Natural killer cell (primary cell): ENCODE results near the gene CRIM1. TPM values are rescaled to one million over a fixed set of nuclear protein-coding genes. Genes with fewer than 3 reads are reported as not detected.

Experiments used
- ATAC-seq, 3 donors: fragments of 150-1000 bp in 2 of 3; fragments of 200-7000 bp in 1 of 3; cut with Tn5 transposase; 1 replicate in 1 of 3; 2 replicates in 2 of 3; pipeline ENCODE4 v1.10.0; 2021; ENCODE audit warnings: mild to moderate bottlenecking in 2 of 3, moderate library complexity in 2 of 3
- DNase-seq, 2 donors: peaks; one replicate each; pipeline versions ENCODE4 v3.0.0 to v3.0.0-alpha.2; 2013 to 2021; ENCODE audit warnings: mixed read lengths in 1 of 2
- H3K27ac ChIP-seq: one replicate; pipeline ENCODE4 v1.5.1; 2013; ENCODE audit warnings: mild to moderate bottlenecking, low read length
- H3K27me3 ChIP-seq: one replicate; pipeline ENCODE4 v1.6.1; 2013; ENCODE audit warnings: low read length; ENCODE audit not compliant: control insufficient read depth, insufficient read depth
- H3K36me3 ChIP-seq: one replicate; pipeline ENCODE4 v1.6.1; 2013; ENCODE audit warnings: low read length; ENCODE audit not compliant: control insufficient read depth, insufficient read depth
- H3K4me1 ChIP-seq: one replicate; pipeline ENCODE4 v1.6.1; 2013; ENCODE audit warnings: low read length; ENCODE audit not compliant: control insufficient read depth, insufficient read depth
- H3K4me3 ChIP-seq: one replicate; pipeline ENCODE4 v1.5.1; 2013; ENCODE audit warnings: low read length
- H3K9me3 ChIP-seq: one replicate; pipeline ENCODE4 v1.6.1; 2013; ENCODE audit warnings: low read length; ENCODE audit not compliant: control insufficient read depth, insufficient read depth
- H3K27ac Mint-ChIP-seq, 2 donors: one replicate each; pipeline ENCODE4 v1.8.0; 2022; ENCODE audit warnings: mild to moderate bottlenecking in 2 of 2, mixed read lengths in 2 of 2, moderate library complexity in 1 of 2
- H3K27me3 Mint-ChIP-seq, 2 donors: one replicate each; pipeline ENCODE4 v1.8.0; 2022; ENCODE audit warnings: low read depth in 2 of 2, mixed read lengths in 2 of 2
- H3K36me3 Mint-ChIP-seq: one replicate; pipeline ENCODE4 v1.8.0; 2022; ENCODE audit warnings: mixed read lengths
- H3K4me1 Mint-ChIP-seq, 2 donors: one replicate each; pipeline ENCODE4 v1.8.0; 2022; ENCODE audit warnings: mixed read lengths in 2 of 2
- H3K4me3 Mint-ChIP-seq: one replicate; pipeline ENCODE4 v1.8.0; 2022; ENCODE audit warnings: mild to moderate bottlenecking, moderate library complexity, mixed read lengths
- H3K9me3 Mint-ChIP-seq, 2 donors: one replicate each; pipeline ENCODE4 v1.8.0; 2022; ENCODE audit warnings: mixed read lengths in 2 of 2
- WGBS: methylation state at CpG from one replicate; pipeline ENCODE4 v1.1.7; 2013; ENCODE audit warnings: missing lambda C conversion rate; ENCODE audit not compliant: insufficient coverage; 5-methylcytosine and 5-hydroxymethylcytosine counted together
- intact Hi-C: fragments of 100-400 bp; cut with micrococcal nuclease; formaldehyde crosslinking; loops from one replicate; pipeline ENCODE4 v1.14.2; 2022
- total RNA-seq, 4 donors: library from RNA; stranded (reverse); fragments of 120-200 nt in 1 of 4; gene quantifications; one replicate each; pipeline versions ENCODE4 v1.2.3 to v1.2.4, GENCODE V29; 2013 to 2022
- TF ChIP-seq, protein P1 (sequence below): fragments of 200-600 bp; IDR thresholded peaks from one replicate; pipeline ENCODE4 v1.8.0; 2022; ENCODE audit warnings: antibody characterized with exemption

The CRIM1 gene
- total RNA-seq, 3 donors from 2014 or later (not counting 1 experiment from before 2014, with no cell fraction given): 19.3 to 34.1 (median 32.9) TPM

DNA sequence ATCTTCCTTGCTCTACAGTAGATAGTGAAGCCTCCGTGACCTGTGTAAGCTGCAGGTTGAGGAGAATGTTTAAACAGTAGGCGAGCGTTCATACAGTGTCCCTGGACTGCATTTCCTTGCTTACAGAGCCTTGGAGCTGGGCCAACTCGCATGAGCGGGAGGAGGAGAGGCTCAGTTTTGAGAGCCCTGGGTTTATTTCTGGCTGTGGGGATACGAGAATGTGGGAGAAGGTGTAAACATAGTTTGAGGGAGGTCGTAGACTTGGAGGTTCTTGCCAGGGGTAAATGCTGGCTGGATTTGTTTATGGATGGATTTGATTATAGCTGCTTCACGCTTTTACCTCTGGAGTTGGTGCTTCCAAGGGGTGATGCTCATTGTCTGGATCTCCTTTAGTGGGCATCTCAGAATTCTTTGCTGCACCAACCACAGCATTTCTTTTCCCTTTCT, 20.8 kb downstream of the CRIM1 start:
- H3K9me3 Mint-ChIP-seq: no peaks in the 10 kb centered on the region
- Histone ChIP-seq H3K9me3 (no peaks in the 10 kb centered on the region), H3K27me3 (no peaks in the 10 kb centered on the region), H3K4me1 (no peaks in the 10 kb centered on the region), H3K27ac (no peak overlapping the region), H3K36me3 (no peaks in the 10 kb centered on the region), H3K4me3 (no peak overlapping the region)
- no peaks in the 10 kb centered on the region for H3K36me3 Mint-ChIP-seq
- H3K27ac Mint-ChIP-seq: peak overlapping the region in 1 of 2 donors; percentile 47
- TF ChIP-seq, protein P1, sequence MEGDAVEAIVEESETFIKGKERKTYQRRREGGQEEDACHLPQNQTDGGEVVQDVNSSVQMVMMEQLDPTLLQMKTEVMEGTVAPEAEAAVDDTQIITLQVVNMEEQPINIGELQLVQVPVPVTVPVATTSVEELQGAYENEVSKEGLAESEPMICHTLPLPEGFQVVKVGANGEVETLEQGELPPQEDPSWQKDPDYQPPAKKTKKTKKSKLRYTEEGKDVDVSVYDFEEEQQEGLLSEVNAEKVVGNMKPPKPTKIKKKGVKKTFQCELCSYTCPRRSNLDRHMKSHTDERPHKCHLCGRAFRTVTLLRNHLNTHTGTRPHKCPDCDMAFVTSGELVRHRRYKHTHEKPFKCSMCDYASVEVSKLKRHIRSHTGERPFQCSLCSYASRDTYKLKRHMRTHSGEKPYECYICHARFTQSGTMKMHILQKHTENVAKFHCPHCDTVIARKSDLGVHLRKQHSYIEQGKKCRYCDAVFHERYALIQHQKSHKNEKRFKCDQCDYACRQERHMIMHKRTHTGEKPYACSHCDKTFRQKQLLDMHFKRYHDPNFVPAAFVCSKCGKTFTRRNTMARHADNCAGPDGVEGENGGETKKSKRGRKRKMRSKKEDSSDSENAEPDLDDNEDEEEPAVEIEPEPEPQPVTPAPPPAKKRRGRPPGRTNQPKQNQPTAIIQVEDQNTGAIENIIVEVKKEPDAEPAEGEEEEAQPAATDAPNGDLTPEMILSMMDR: no peak
- DNase-seq: no peak
- ATAC-seq: no peak
- H3K4me3 Mint-ChIP-seq: no peak overlapping the region
- intact Hi-C loops: no loop called here
- 67% methylated on average over 8 of the region's 8 CpGs for WGBS
- H3K4me1 Mint-ChIP-seq: peaks cover 52 to 55% of the 10 kb centered on the region in 2 donors
- H3K27me3 Mint-ChIP-seq: no peaks in the 10 kb centered on the region

DNA sequence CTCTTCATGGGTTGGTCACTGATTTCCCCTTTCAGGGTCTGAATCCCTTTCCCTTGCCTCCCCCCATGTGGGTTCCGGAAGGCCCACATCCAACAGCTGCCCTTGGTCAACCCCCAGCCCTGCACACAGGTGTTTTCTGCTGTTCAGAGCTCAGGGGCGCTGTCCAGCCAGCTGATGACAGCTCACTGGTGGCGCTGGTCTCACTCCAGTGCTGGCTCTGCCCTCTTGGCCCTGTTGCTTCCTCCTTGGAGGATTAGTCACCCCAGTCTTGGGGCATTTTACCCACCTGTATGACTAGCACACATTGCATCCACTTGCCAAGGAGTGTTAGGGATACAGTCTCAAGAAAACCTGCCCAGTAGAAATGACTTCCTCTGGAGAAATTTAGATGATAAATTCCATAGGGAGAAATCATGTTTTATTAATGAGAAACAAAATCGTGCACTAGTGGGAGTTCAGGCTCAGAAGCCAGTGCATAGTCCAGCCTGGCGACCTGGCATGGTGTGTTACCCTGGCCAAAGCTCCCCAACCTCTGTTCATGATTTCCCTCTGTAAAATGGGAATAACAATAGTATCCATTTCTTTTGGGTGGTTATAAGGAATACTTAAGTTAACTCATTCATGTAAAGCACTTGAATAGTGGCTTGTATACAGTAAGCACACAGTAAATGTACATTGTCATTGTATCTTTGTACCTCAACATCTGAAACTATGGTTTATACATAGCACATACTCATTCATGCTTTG, 21.6 kb downstream of the CRIM1 start:
- Histone ChIP-seq H3K4me1 (no peaks in the 10 kb centered on the region), H3K4me3 (no peak overlapping the region), H3K36me3 (no peaks in the 10 kb centered on the region), H3K27ac (no peak overlapping the region), H3K9me3 (no peaks in the 10 kb centered on the region), H3K27me3 (no peaks in the 10 kb centered on the region)
- no peak for DNase-seq
- intact Hi-C loops: no loop called here
- H3K27ac Mint-ChIP-seq: no peak overlapping the region
- no peaks in the 10 kb centered on the region for H3K9me3 Mint-ChIP-seq
- ATAC-seq: no peak
- WGBS: 89% methylated on average over 5 of the region's 5 CpGs
- TF ChIP-seq, protein P1: no peak
- peaks cover 48 to 49% of the 10 kb centered on the region in 2 donors for H3K4me1 Mint-ChIP-seq
- H3K4me3 Mint-ChIP-seq: no peak overlapping the region
- H3K36me3 Mint-ChIP-seq: no peaks in the 10 kb centered on the region
- no peaks in the 10 kb centered on the region for H3K27me3 Mint-ChIP-seq

DNA sequence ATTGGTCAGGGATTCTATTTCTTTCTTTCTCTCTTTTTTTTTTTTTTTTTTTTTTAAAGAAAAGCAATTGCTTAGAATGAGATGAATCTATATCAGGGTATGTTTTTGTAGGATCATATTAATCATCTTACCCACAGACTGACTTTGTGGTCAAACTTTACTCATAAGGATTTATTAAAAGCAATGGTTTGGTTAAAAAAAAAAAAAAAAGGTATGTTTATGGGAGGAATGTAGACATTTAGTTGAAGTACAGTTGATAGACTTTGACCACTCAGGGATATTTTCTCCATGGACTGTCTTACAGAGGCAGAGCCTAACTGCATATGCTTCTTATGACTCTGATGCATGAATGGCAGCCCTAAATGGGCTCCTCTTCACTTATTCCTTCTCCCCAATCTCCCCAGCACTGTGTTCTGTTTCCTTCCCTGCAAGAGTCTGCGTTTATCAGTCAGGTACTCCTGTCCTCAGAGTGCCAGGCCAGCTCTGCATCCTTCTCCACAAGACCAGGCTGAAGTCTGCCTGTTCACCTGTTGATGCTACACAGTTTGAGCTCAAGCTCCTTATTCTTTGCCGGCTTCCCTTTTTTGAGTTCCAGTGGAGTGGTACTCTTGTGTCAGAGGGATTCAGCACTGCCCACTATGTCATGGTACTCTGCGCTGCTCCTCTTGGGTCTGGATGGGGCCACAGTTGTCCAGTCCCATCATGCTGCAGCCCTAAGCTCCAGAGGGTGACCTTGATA, 24.3 kb downstream of the CRIM1 start:
- Histone ChIP-seq H3K4me3 (no peak overlapping the region), H3K36me3 (no peaks in the 10 kb centered on the region), H3K4me1 (no peaks in the 10 kb centered on the region), H3K9me3 (no peaks in the 10 kb centered on the region), H3K27me3 (no peaks in the 10 kb centered on the region), H3K27ac (no peak overlapping the region)
- H3K27ac Mint-ChIP-seq: no peak overlapping the region
- WGBS: 87% methylated on average over 3 of the region's 3 CpGs
- no peaks in the 10 kb centered on the region for H3K36me3 Mint-ChIP-seq
- H3K4me3 Mint-ChIP-seq: no peak overlapping the region
- TF ChIP-seq, protein P1: no peak
- H3K4me1 Mint-ChIP-seq: peaks cover 32 to 38% of the 10 kb centered on the region in 2 donors
- DNase-seq: no peak
- no peaks in the 10 kb centered on the region for H3K9me3 Mint-ChIP-seq
- intact Hi-C loops: no loop called here
- ATAC-seq: no peak
- no peaks in the 10 kb centered on the region for H3K27me3 Mint-ChIP-seq
